Esophagus muscularis mucosa (tissue), 4 donors: ENCODE results near the gene COL5A1. TPM values are rescaled to one million over a fixed set of nuclear protein-coding genes. Genes with fewer than 3 reads are reported as not detected.

Source experiments
- DNase-seq: peaks from one replicate; pipeline ENCODE4 v3.0.0-alpha.2; 2017; ENCODE audit errors: extremely low spot score
- H3K27ac ChIP-seq, 4 donors: fragments of 200-600 bp; sonication (generic); replicated peaks in 1 of 4; 1 replicate in 3 of 4; 2 replicates in 1 of 4; pipeline ENCODE4 v1.5.1; 2016 to 2019; ENCODE audit warnings: mild to moderate bottlenecking in 1 of 4
- H3K27me3 ChIP-seq, 4 donors: fragments of 200-600 bp; sonication (generic); one replicate each; pipeline versions ENCODE4 v1.5.1 to v1.6.0; 2016 to 2019
- H3K36me3 ChIP-seq, 4 donors: fragments of 200-600 bp; sonication (generic); one replicate each; pipeline ENCODE4 v1.5.1; 2016 to 2019
- H3K4me1 ChIP-seq, 4 donors: fragments of 200-600 bp; sonication (generic); one replicate each; pipeline ENCODE4 v1.5.1; 2016 to 2019
- H3K4me3 ChIP-seq, 4 donors: fragments of 200-600 bp; sonication (generic); 1 replicate in 2 of 4; 2 replicates in 2 of 4; pipeline ENCODE4 v1.5.1; 2016 to 2019; ENCODE audit warnings: mild to moderate bottlenecking in 4 of 4, moderate library complexity in 1 of 4
- H3K9me3 ChIP-seq, 4 donors: fragments of 200-600 bp; sonication (generic); 1 replicate in 3 of 4; 2 replicates in 1 of 4; pipeline ENCODE4 v1.5.1; 2016 to 2019
- CTCF ChIP-seq, 3 experiments: fragments of 200-600 bp in 2 of 3; fragments of 450-650 bp in 1 of 3; sonication (generic) in 2 of 3; IDR thresholded peaks; one replicate each; pipeline ENCODE4 v1.5.1; 2017 to 2019; ENCODE audit warnings: antibody characterized with exemption in 3 of 3, mild to moderate bottlenecking in 2 of 3, moderate library complexity in 1 of 3
- EP300 ChIP-seq: sonication (generic); formaldehyde crosslinking; IDR thresholded peaks from one replicate; pipeline ENCODE4 v1.6.1; 2017; ENCODE audit warnings: antibody characterized with exemption
- POLR2A ChIP-seq: fragments of 450-650 bp; IDR thresholded peaks from one replicate; pipeline ENCODE4 v1.6.1; 2017; ENCODE audit warnings: antibody characterized with exemption, moderate library complexity, mild to moderate bottlenecking, low read depth
- POLR2AphosphoS5 ChIP-seq, 2 donors: sonication (generic); formaldehyde crosslinking; IDR thresholded peaks; one replicate each; pipeline ENCODE4 v1.6.1; 2017; ENCODE audit warnings: antibody characterized with exemption in 2 of 2
- WGBS: methylation state at CpG from one replicate; pipeline ENCODE4 v1.1.5; 2018; 5-methylcytosine and 5-hydroxymethylcytosine counted together
- intact Hi-C: fragments of 100-400 bp; cut with DNase I; formaldehyde crosslinking; loops from one replicate; pipeline ENCODE4 v1.15.1; 2023
- total RNA-seq, 4 donors: library from RNA; depleted of rRNA; stranded (reverse); fragments of >200 nt; gene quantifications; one replicate each; pipeline versions ENCODE4 v1.1.0 to v1.2.1, GENCODE V29; 2016

Gene COL5A1
- total RNA-seq, 4 donors from 2014 or later: 36.0 to 89.5 (median 56.4) TPM

- peaks cover 26 to 56% (median 55%) of the 10 kb centered on the region in 4 donors for H3K4me1 ChIP-seq
- TF ChIP-seq CTCF (IDR thresholded peaks at IDR 0.05): no peak
- no peak for TF ChIP-seq EP300
- peak in 1 of 2 donors; percentile 36 for TF ChIP-seq POLR2AphosphoS5 (IDR thresholded peaks at IDR 0.05)
- TF ChIP-seq POLR2A: no peak
- peak overlapping the region; percentile 72 to 83 (median 74) for H3K27ac ChIP-seq
- DNase-seq: no peak
- peaks cover 0 to 34% (median 19%) of the 10 kb centered on the region in 4 donors for H3K36me3 ChIP-seq
- no peak overlapping the region for H3K4me3 ChIP-seq
- 63% methylated on average over 15 of the region's 23 CpGs for WGBS
- no peaks in the 10 kb centered on the region for H3K9me3 ChIP-seq
- intact Hi-C loops: no loop called here
- no peaks in the 10 kb centered on the region for H3K27me3 ChIP-seq
Observed at GRCh38 chr9:134730011-134730760, 88.6 kb downstream of the COL5A1 start.

GRCh38 chr9:134730761-134731496 is 89.3 kb downstream of the COL5A1 start:
- WGBS: 84% methylated on average over 16 of the region's 22 CpGs
- H3K27ac ChIP-seq: peak overlapping the region; percentile 72 to 83 (median 74)
- H3K4me1 ChIP-seq: peaks cover 29 to 63% (median 60%) of the 10 kb centered on the region in 4 donors
- TF ChIP-seq EP300 (no peak), POLR2AphosphoS5 (IDR thresholded peaks at IDR 0.05) (peak in 1 of 2 donors; percentile 9)
- DNase-seq: no peak
- H3K36me3 ChIP-seq: peaks cover 0 to 33% (median 18%) of the 10 kb centered on the region in 4 donors
- intact Hi-C loops: no loop called here
- no peak overlapping the region for H3K4me3 ChIP-seq
- H3K27me3 ChIP-seq: no peaks in the 10 kb centered on the region
- no peaks in the 10 kb centered on the region for H3K9me3 ChIP-seq

GRCh38 chr9:134731497-134732391 is 90.1 kb downstream of the COL5A1 start:
- H3K36me3 ChIP-seq: peaks cover 0 to 39% (median 18%) of the 10 kb centered on the region in 4 donors
- intact Hi-C loops: no loop called here
- peaks cover 32 to 69% (median 66%) of the 10 kb centered on the region in 4 donors for H3K4me1 ChIP-seq
- no peaks in the 10 kb centered on the region for H3K9me3 ChIP-seq
- TF ChIP-seq EP300 (no peak), POLR2A (no peak), POLR2AphosphoS5 (IDR thresholded peaks at IDR 0.05) (no peak), CTCF (IDR thresholded peaks at IDR 0.05) (no peak)
- 88% methylated on average over 45 of the region's 45 CpGs for whole genome bisulfite sequencing
- H3K27ac ChIP-seq: peak overlapping the region; percentile 72 to 83 (median 74)
- no peak overlapping the region for H3K4me3 ChIP-seq
- DNase-seq: no peak
- no peaks in the 10 kb centered on the region for H3K27me3 ChIP-seq

- no peaks in the 10 kb centered on the region for H3K9me3 ChIP-seq
- no peak for TF ChIP-seq POLR2A
- peak; percentile 67 to 68 for TF ChIP-seq POLR2AphosphoS5 (IDR thresholded peaks at IDR 0.05)
- H3K4me3 ChIP-seq: no peak overlapping the region
- H3K4me1 ChIP-seq: peaks cover 32 to 78% (median 74%) of the 10 kb centered on the region in 4 donors
- peaks cover 0 to 40% (median 15%) of the 10 kb centered on the region in 4 donors for H3K36me3 ChIP-seq
- peak overlapping the region; percentile 72 to 83 (median 74) for H3K27ac ChIP-seq
- no peaks in the 10 kb centered on the region for H3K27me3 ChIP-seq
- DNase-seq: no peak
- intact Hi-C loops: no loop called here
- 64% methylated on average over 19 of the region's 26 CpGs for WGBS
Observed at GRCh38 chr9:134732392-134733110, 90.9 kb downstream of the COL5A1 start.
